Measurements from ENCODE around the gene PKDCC.
"Not testable (repeated sequence)": the region's sequence is repeated elsewhere in the genome, so short reads cannot be mapped to it uniquely, and the experiment has no call there.

The PKDCC gene

GRCh38 chr2:42030829-42031228, 17.0 kb upstream of the PKDCC start:
- no peak for DNase-seq

GRCh38 chr2:42031281-42032223, 16.3 kb upstream of the PKDCC start:
- no peak for DNase-seq

- DNase-seq, result no peak
Measured at GRCh38 chr2:42032224-42032620, 15.6 kb upstream of the PKDCC start.

- no peak for DNase-seq
Measured at GRCh38 chr2:42032745-42033144, 15.1 kb upstream of the PKDCC start.

- DNase-seq, result not testable (repeated sequence)
Measured at GRCh38 chr2:42034096-42034495, 13.7 kb upstream of the PKDCC start.

GRCh38 chr2:42035241-42035640, 12.6 kb upstream of the PKDCC start:
- DNase-seq, result no peak

- no peak for DNase-seq
Measured at GRCh38 chr2:42036413-42036812, 11.4 kb upstream of the PKDCC start.

- DNase-seq, result no peak
Measured at GRCh38 chr2:42036940-42037339, 10.9 kb upstream of the PKDCC start.

GRCh38 chr2:42040643-42041278, 7.1 kb upstream of the PKDCC start:
- DNase-seq, result no peak

GRCh38 chr2:42041377-42042127, 6.3 kb upstream of the PKDCC start:
- no peak for DNase-seq

- DNase-seq, result no peak
Measured at GRCh38 chr2:42042631-42043355, 5.0 kb upstream of the PKDCC start.

GRCh38 chr2:42043789-42044394, 3.9 kb upstream of the PKDCC start:
- DNase-seq, result no peak

GRCh38 chr2:42044939-42045338, 2.9 kb upstream of the PKDCC start:
- no peak for DNase-seq

- DNase-seq, result no peak
Measured at GRCh38 chr2:42045352-42045751, 2.5 kb upstream of the PKDCC start.

GRCh38 chr2:42045848-42046748, 1.7 kb upstream of the PKDCC start:
- DNase-seq, result peak; percentile 61

- no peak for DNase-seq
Measured at GRCh38 chr2:42046819-42047487, 868 bp upstream of the PKDCC start.

GRCh38 chr2:42048299-42049220, 739 bp downstream of the PKDCC start:
- DNase-seq, result no peak

- no peak for DNase-seq
Measured at GRCh38 chr2:42049221-42050009, 1.6 kb downstream of the PKDCC start.

Measured in NCI-H2081 treated with DMSO at 0.1 percent for 48 hours (cell line).